ENCODE measurements around the gene DISP3. TPM values are rescaled to one million over a fixed set of nuclear protein-coding genes. Genes with fewer than 3 reads are reported as not detected.

DISP3 gene
- total and polyA plus RNA-seq, 2 experiments from 2014 or later, result not detected

GRCh38 chr1:11520531-11521233 lies 41.7 kb downstream of the DISP3 start:
- Histone ChIP-seq H3K79me2 (ENCODE audit: insufficient read depth) (no peaks in the 10 kb centered on the region), H3K36me3 (ENCODE audit: low read depth) (no peaks in the 10 kb centered on the region), H3K9me2 (ENCODE audit: insufficient read depth) (no peaks in the 10 kb centered on the region), H2AFZ (no peak overlapping the region), H3K27ac (no peak overlapping the region), H4K20me1 (ENCODE audit: insufficient read depth) (no peaks in the 10 kb centered on the region), H3K4me3 (no peak overlapping the region), H3K9me3 (ENCODE audit: low read depth) (no peaks in the 10 kb centered on the region), H3K27me3 (replicated peaks; ENCODE audit: insufficient read depth) (no peaks in the 10 kb centered on the region), H3F3A (ENCODE audit: insufficient read depth) (no peaks in the 10 kb centered on the region), H3K4me2 (ENCODE audit: unreplicated experiment) (no peak overlapping the region), H3K9ac (no peak overlapping the region), H3K4me1 (ENCODE audit: insufficient read depth) (no peaks in the 10 kb centered on the region)
- no peak for DNase-seq
- in situ Hi-C loops (cut with MboI), result no loop called here
- 65 to 68% methylated on average over 23 of the region's 23 CpGs for WGBS, 2 experiments (ENCODE audit: low coverage in 1 of 2, low lambda C conversion rate in 2 of 2, missing lambda C conversion rate in 2 of 2)
- no peak for TF ChIP-seq EZH2 (IDR thresholded peaks at IDR 0.05; ENCODE audit: insufficient read depth, poor library complexity, severe bottlenecking)
- no peak for TF ChIP-seq EZH2phosphoT487 (IDR thresholded peaks at IDR 0.05; ENCODE audit: insufficient read depth, low read depth)

DNA sequence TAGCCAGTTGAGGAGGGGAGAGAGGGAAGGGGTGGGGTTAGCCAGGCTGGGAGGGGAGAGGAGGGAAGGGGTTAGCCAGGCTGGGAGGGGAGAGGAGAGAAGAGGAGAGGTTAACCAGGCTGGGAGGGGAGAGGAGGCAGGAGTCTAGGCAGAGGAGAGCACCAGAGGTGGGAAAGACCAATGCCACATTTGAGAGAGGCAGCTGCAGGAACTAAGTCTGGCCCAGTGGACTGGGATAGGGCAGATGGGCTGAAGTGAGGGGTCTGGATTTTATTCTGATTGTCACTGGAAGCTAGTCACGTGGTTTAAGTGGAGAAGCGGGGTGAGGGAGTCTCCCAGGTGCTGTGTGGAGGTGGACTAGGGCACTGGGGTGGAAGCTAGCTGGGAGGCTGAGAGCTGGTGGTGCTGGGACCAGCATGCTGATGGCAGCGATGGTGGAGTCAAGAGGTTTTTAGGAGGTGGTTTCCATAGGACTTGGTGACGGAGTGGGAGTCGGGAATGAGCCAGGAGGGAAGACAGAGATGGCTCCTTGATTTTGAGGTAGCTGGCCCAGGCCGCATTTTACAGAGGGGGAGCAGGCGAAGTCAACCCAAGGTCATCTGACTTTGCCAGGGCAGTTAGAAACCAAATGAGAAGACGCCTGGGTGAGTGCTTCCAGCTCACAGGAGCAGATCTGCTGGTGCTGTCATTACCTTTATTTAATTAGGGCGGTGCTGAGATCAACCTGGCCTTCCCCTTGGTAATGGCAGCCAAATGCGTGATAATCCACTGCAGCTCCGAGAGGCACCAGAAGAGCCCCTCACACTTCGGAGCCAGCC lies 42.8 kb downstream of the DISP3 start:
- 56 to 57% methylated on average over 11 to 12 of the region's 12 CpGs for WGBS, 2 experiments (ENCODE audit: low coverage in 1 of 2, low lambda C conversion rate in 2 of 2, missing lambda C conversion rate in 2 of 2)
- Histone ChIP-seq H3K4me1 (ENCODE audit: insufficient read depth) (no peaks in the 10 kb centered on the region), H3K9me3 (ENCODE audit: low read depth) (no peaks in the 10 kb centered on the region), H3K4me2 (ENCODE audit: unreplicated experiment) (no peak overlapping the region), H3K9ac (no peak overlapping the region), H3K4me3 (no peak overlapping the region), H3K79me2 (ENCODE audit: insufficient read depth) (no peaks in the 10 kb centered on the region), H3K27me3 (replicated peaks; ENCODE audit: insufficient read depth) (no peaks in the 10 kb centered on the region), H3K27ac (no peak overlapping the region), H3K36me3 (ENCODE audit: low read depth) (no peaks in the 10 kb centered on the region), H4K20me1 (ENCODE audit: insufficient read depth) (no peaks in the 10 kb centered on the region), H2AFZ (no peak overlapping the region), H3F3A (ENCODE audit: insufficient read depth) (no peaks in the 10 kb centered on the region), H3K9me2 (ENCODE audit: insufficient read depth) (no peaks in the 10 kb centered on the region)
- in situ Hi-C loops (cut with MboI), result no loop called here
- TF ChIP-seq EZH2phosphoT487 (IDR thresholded peaks at IDR 0.05; ENCODE audit: insufficient read depth, low read depth), result no peak
- TF ChIP-seq EZH2 (IDR thresholded peaks at IDR 0.05; ENCODE audit: insufficient read depth, poor library complexity, severe bottlenecking), result no peak
- DNase-seq, result no peak

GRCh38 chr1:11522400-11523235 lies 43.7 kb downstream of the DISP3 start:
- Histone ChIP-seq H2AFZ (no peak overlapping the region), H3K36me3 (ENCODE audit: low read depth) (no peaks in the 10 kb centered on the region), H4K20me1 (ENCODE audit: insufficient read depth) (no peaks in the 10 kb centered on the region), H3K4me1 (ENCODE audit: insufficient read depth) (no peaks in the 10 kb centered on the region), H3K9me3 (ENCODE audit: low read depth) (no peaks in the 10 kb centered on the region), H3K27me3 (replicated peaks; ENCODE audit: insufficient read depth) (no peaks in the 10 kb centered on the region), H3K4me3 (no peak overlapping the region), H3K4me2 (ENCODE audit: unreplicated experiment) (no peak overlapping the region), H3K9ac (no peak overlapping the region), H3K79me2 (ENCODE audit: insufficient read depth) (no peaks in the 10 kb centered on the region), H3K27ac (no peak overlapping the region), H3K9me2 (ENCODE audit: insufficient read depth) (no peaks in the 10 kb centered on the region), H3F3A (ENCODE audit: insufficient read depth) (no peaks in the 10 kb centered on the region)
- TF ChIP-seq EZH2phosphoT487 (IDR thresholded peaks at IDR 0.05; ENCODE audit: insufficient read depth, low read depth), result no peak
- no peak for TF ChIP-seq EZH2 (IDR thresholded peaks at IDR 0.05; ENCODE audit: insufficient read depth, poor library complexity, severe bottlenecking)
- WGBS, 2 experiments (ENCODE audit: low coverage in 1 of 2, low lambda C conversion rate in 2 of 2, missing lambda C conversion rate in 2 of 2), result 44 to 48% methylated on average over 7 to 8 of the region's 8 CpGs
- DNase-seq, result no peak
- in situ Hi-C loops (cut with MboI), result no loop called here

- no peaks in the 10 kb centered on the region for H3K79me2 ChIP-seq (ENCODE audit: insufficient read depth)
- no peak for TF ChIP-seq EZH2 (IDR thresholded peaks at IDR 0.05; ENCODE audit: insufficient read depth, poor library complexity, severe bottlenecking)
- TF ChIP-seq EZH2phosphoT487 (IDR thresholded peaks at IDR 0.05; ENCODE audit: insufficient read depth, low read depth), result no peak
- no peaks in the 10 kb centered on the region for H3K27me3 ChIP-seq (replicated peaks; ENCODE audit: insufficient read depth)
- no peak overlapping the region for H3K4me3 ChIP-seq
- H4K20me1 ChIP-seq (ENCODE audit: insufficient read depth), result no peaks in the 10 kb centered on the region
- no peak overlapping the region for H3K27ac ChIP-seq
- in situ Hi-C loops (cut with MboI), result no loop called here
- H3K9ac ChIP-seq, result no peak overlapping the region
- H3K36me3 ChIP-seq (ENCODE audit: low read depth), result no peaks in the 10 kb centered on the region
- no peak overlapping the region for H2AFZ ChIP-seq
- no peaks in the 10 kb centered on the region for H3F3A ChIP-seq (ENCODE audit: insufficient read depth)
- H3K9me2 ChIP-seq (ENCODE audit: insufficient read depth), result no peaks in the 10 kb centered on the region
- WGBS, 2 experiments (ENCODE audit: low coverage in 1 of 2, low lambda C conversion rate in 2 of 2, missing lambda C conversion rate in 2 of 2), result 30 to 34% methylated on average over 6 to 10 of the region's 10 CpGs
- DNase-seq, result no peak
- H3K4me1 ChIP-seq (ENCODE audit: insufficient read depth), result no peaks in the 10 kb centered on the region
- no peaks in the 10 kb centered on the region for H3K9me3 ChIP-seq (ENCODE audit: low read depth)
- H3K4me2 ChIP-seq (ENCODE audit: unreplicated experiment), result no peak overlapping the region
These were observed 44.3 kb downstream of the DISP3 start for GRCh38 chr1:11523261-11523660.

Measured in GM23248 (cell line).